C4-2B (cell line): ENCODE data around the gene FAAP100.
A peak's percentile ranks its signal among the peaks of the same experiment; 100 is the strongest.

ENCODE experiments used
- H3K27ac ChIP-seq: fragments of 450-650 bp; 2 replicates; pipeline ENCODE4 v1.5.1; 2017
- ZFX ChIP-seq: fragments of 450-650 bp; IDR thresholded peaks from 2 replicates; pipeline ENCODE4 v1.6.1; 2017
- TF ChIP-seq, protein P1 (sequence below): fragments of 450-650 bp; conservative IDR thresholded peaks from 2 replicates; pipeline ENCODE4 v1.5.1; 2017; ENCODE audit warnings: mild to moderate bottlenecking

FAAP100 gene

DNA sequence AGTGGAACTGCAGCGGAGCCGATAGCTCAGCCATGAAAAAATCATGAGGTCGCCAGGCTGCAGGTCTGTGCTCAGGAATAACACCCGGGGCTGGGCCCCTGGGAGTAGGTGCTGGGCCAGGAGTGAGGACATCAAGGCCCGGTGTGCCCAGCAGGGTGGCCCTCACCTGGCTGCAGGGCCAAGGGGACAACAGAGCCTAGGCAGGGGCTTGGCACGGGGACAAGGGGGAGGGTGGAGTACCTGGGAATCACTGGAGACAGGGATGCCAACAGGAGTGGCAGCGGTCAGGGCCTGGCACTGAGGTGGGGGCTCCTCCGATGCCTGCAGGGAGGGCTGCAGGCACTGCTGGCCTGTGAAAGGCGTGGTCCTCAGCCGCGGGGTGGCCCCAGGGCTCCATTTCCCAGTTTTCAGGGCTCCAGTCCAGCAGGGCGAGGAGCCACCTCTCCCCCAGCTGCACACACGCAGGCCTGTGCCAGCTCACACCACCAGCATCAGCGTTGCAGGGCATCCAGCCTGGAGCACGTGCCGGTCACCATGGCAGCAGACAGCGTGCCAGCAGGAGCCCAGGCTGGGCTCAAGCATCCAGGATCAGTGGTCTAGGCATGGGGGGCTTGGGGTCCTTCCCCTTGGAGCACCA, 28.6 kb downstream of the FAAP100 start:
- no peak overlapping the region for H3K27ac ChIP-seq
- no peak for TF ChIP-seq ZFX
- TF ChIP-seq, protein P1, sequence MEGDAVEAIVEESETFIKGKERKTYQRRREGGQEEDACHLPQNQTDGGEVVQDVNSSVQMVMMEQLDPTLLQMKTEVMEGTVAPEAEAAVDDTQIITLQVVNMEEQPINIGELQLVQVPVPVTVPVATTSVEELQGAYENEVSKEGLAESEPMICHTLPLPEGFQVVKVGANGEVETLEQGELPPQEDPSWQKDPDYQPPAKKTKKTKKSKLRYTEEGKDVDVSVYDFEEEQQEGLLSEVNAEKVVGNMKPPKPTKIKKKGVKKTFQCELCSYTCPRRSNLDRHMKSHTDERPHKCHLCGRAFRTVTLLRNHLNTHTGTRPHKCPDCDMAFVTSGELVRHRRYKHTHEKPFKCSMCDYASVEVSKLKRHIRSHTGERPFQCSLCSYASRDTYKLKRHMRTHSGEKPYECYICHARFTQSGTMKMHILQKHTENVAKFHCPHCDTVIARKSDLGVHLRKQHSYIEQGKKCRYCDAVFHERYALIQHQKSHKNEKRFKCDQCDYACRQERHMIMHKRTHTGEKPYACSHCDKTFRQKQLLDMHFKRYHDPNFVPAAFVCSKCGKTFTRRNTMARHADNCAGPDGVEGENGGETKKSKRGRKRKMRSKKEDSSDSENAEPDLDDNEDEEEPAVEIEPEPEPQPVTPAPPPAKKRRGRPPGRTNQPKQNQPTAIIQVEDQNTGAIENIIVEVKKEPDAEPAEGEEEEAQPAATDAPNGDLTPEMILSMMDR: no peak

DNA sequence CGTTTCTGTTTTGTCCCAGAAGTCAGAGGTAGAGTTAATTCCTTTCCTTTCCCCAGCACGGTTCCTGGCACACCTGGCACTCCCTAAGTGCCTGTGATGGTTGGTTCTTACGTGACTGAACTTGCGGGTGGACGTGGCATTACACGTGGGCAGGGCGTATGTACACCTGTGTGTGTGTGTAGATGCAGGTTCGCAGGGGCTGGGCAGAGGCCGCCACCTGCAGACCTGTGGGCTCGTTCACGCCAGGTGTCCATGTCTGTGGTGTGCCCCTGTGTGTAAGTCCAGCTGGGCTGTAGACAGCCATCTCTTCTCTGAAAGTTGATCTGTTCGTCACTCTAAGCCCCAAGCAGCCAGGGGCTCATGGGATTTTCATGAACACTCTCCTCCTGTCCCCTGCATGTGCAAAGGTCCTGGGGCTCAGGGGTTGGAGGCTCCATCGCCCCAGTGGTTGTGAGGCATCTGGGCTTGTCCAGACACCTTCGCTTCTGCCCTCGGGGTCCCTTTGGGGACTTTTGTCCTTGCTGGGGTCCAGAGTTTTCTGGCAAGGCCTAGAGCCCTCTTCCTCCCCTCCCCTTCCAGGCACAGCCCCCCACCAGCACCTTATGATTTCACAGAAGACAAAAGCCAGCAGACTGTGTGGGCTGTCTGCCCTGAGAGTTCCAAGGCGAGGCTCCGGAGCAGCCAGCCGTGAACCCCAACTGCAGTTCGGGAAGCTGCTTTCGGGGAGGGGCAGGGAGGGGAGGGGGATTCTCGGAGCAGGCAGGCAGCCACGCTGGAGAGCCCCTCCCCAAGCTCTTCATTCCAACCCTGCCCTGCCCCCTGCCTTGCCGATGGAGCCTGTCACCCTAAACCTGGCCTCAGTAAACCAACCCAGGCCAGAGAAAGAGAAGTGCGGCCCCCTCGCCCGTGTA, 29.4 kb downstream of the FAAP100 start:
- H3K27ac ChIP-seq: no peak overlapping the region
- TF ChIP-seq, protein P1: no peak
- TF ChIP-seq ZFX: no peak

DNA sequence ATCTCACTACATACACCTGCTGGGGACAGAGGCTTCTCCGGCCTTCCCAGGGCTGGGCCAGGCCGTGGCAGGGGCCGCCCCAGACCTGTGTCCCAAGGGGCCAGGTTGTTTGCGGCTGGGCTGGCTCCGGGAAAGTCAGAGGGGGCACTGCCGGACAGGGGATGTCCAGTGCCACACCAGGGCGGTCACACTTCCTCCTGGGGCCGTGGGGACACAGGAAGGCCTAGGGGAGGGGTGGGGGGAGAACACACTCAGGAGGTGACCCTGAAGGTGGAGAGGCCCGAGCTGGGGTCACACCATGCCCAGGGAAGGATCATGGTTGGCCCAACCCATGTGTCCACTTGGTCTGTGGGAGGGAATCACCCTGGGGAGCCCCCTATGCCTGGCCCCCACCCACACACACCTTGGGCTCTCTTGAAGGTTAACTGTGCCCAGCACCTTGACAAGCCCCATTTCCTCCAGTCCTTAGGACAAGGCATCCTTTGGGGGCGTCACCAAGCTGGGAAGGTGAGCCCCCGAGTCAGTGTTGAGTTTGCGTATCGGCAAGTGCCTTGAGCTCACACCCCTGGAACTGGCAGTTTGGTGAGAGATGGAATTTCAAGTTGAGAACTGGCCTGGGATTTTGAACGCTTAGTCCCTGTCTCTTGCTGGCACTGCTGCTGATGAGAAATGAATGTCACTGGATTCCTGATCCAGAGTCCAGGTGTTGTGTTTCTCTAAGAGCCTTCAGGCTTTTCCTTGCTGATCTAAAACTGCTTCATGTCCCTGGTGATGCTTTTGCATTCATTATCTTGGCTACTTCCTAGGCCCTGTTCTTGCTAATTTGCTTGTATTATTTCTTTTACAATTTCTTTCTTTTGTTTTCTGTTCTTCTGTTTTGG, 31.9 kb downstream of the FAAP100 start:
- no peak for TF ChIP-seq ZFX
- peak overlapping the region; percentile 88 for H3K27ac ChIP-seq

DNA sequence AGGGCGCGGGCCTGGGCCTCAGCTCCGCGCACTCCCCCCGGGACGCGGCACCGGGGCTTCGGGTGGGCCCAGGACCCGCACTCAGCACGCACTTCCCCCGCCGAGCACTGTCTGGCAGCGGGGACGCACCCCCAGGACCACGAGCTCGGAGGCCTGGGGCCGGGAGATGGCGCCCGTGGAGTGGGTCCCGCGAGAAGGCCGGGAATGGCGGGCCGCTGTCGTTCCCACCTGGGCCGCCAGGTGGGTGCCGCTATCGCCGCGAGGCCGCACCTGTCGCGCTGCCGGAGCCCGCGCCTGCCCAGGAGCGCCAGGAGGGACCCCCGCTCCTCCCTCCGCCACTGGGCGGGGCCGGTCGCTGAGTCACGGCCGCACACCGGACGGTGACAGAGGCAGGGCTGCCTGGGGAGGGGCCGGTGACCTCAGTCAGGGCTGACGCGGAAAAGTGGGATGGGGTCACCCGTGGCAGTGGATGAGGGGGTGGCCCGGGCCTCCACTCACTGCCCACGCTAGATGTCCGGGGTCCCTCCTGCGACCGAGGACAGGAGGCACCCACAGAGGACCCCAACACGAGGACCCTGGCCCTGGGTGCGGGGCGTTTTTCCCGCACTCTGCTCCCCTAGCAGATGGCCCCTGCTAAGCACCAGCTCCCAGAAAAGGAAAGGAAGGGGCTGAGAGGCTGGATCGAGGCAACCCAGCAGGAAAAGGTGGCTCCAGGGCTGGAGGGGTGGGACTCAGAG, 32.7 kb downstream of the FAAP100 start:
- TF ChIP-seq ZFX: peak; percentile 91
- TF ChIP-seq, protein P1: peak; percentile 90
- peak overlapping the region; percentile 88 for H3K27ac ChIP-seq

DNA sequence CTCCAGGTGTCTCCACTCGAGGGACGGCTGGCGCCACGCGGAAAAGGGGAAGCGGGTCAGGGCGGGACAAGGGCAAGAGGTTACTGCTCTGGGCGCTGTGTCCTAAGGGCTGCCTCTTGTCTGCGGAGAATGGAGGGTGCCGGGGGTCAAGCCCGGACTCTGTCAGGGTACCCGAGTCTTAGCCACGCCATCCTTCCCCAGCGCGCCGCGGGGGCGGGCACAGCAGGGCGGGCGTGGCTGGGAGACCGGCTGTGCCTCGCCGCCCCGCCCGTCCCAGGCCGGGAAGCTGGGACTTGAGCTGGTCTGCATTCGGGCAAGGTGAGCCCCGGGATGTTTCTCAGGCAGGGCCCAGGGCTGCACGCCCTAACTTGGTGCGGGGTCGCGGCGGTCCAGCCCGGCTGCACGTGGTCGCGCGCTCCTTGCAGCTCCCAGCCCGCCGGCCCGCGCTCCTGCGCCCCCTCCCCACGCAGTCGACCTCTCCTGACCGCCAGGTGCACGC, 33.3 kb downstream of the FAAP100 start:
- peak overlapping the region; percentile 88 for H3K27ac ChIP-seq

DNA sequence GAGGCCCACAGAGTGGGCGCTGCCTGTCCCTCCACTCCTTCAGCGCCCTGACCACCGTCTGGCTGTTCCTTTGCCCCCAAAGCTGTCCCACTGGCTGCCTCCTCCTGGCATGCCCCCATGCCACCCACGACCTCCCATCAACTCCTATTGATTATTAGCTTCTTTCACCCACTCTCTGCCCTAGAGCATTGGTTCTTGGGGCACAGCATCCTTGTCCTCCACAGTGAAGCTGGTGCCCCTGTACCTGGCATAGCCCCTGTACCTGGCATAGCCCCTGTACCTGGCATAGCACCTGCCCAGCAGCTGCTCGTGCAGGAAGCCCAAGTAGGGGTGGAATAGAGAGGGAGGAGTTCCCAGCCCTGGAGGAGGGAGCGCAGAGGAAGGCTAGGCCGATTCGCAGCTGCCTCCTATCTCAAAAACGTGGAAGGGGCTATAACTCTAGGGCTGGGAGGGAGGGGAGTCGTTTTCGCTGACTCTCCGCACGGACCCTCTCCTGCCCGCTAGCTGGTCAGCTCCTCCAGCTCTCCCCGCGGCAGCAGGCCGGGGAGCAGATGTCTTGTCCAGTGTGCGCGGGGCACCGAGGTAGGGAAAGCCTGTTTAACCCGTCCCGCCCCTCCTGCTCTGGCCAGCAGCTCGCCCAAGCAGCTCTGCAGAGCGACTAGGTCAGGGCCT, 33.9 kb downstream of the FAAP100 start:
- no peak for TF ChIP-seq ZFX
- TF ChIP-seq, protein P1: no peak
- peak overlapping the region; percentile 88 for H3K27ac ChIP-seq

More for the DNA sequence above, 33.3 kb downstream of the FAAP100 start:
- TF ChIP-seq ZFX: no peak
- TF ChIP-seq, protein P1: no peak
